Common myeloid progenitor, CD34-positive (primary cell): ENCODE results near the gene BIRC7.

Source experiments
- CTCF ChIA-PET: fragments of 350-600 bp; sonication (Branson Sonifier 250); formaldehyde crosslinking; loops from one replicate; lab custom pipeline; 2021; ENCODE audit warnings: antibody characterized with exemption; lab: Charles Lee
- POLR2A ChIA-PET: fragments of 350-600 bp; sonication (Branson Sonifier 250); formaldehyde crosslinking; loops from one replicate; lab custom pipeline; 2021; ENCODE audit warnings: antibody characterized with exemption; lab: Charles Lee
- DNase-seq, 3 donors: peaks; one replicate each; pipeline versions ENCODE4 v3.0.0 to v3.0.0-alpha.2; 2013
- H3K27ac ChIP-seq, 2 experiments: 1 replicate in 1 of 2; 2 replicates in 1 of 2; pipeline ENCODE4 v1.7.0; 2013; ENCODE audit warnings: inconsistent platforms in 2 of 2, low read length in 2 of 2, mild to moderate bottlenecking in 2 of 2, low read depth in 1 of 2, moderate library complexity in 1 of 2; ENCODE audit not compliant: severe bottlenecking in 2 of 2, insufficient read depth in 1 of 2, poor library complexity in 1 of 2
- H3K27me3 ChIP-seq, 5 experiments: replicated peaks in 2 of 5; 1 replicate in 3 of 5; 2 replicates in 2 of 5; pipeline versions ENCODE4 v1.6.1 to v1.7.0; 2013; ENCODE audit warnings: low read length in 4 of 5, mild to moderate bottlenecking in 2 of 5, moderate library complexity in 2 of 5, inconsistent platforms in 1 of 5; ENCODE audit not compliant: insufficient read depth in 5 of 5, control insufficient read depth in 4 of 5
- H3K36me3 ChIP-seq, 4 experiments: 1 replicate in 2 of 4; 2 replicates in 2 of 4; pipeline versions ENCODE4 v1.6.1 to v1.7.0; 2013; ENCODE audit warnings: low read length in 3 of 4, control low read depth in 1 of 4, mild to moderate bottlenecking in 1 of 4; ENCODE audit not compliant: control insufficient read depth in 4 of 4, insufficient read depth in 4 of 4
- H3K4me1 ChIP-seq, 4 experiments: 1 replicate in 3 of 4; 2 replicates in 1 of 4; pipeline versions ENCODE4 v1.6.1 to v1.7.1; 2013; ENCODE audit warnings: low read length in 3 of 4, mild to moderate bottlenecking in 3 of 4, control low read depth in 1 of 4, inconsistent platforms in 1 of 4, moderate library complexity in 1 of 4; ENCODE audit not compliant: control insufficient read depth in 4 of 4, insufficient read depth in 4 of 4; ENCODE audit errors: control extremely low read depth in 1 of 4
- H3K4me3 ChIP-seq, 7 experiments: 1 replicate in 4 of 7; 2 replicates in 3 of 7; pipeline versions ENCODE4 v1.5.1 to v1.7.0; 2013; ENCODE audit warnings: mild to moderate bottlenecking in 7 of 7, low read length in 6 of 7, moderate library complexity in 6 of 7, inconsistent platforms in 2 of 7, low read depth in 2 of 7, control low read depth in 1 of 7; ENCODE audit not compliant: insufficient read depth in 4 of 7, control insufficient read depth in 1 of 7; ENCODE audit errors: extremely low read depth in 1 of 7
- H3K9me3 ChIP-seq, 5 experiments: 1 replicate in 4 of 5; 2 replicates in 1 of 5; pipeline versions ENCODE4 v1.6.1 to v1.7.1; 2013; ENCODE audit warnings: low read length in 4 of 5, mild to moderate bottlenecking in 2 of 5, inconsistent platforms in 1 of 5, low read depth in 1 of 5, moderate library complexity in 1 of 5; ENCODE audit not compliant: control insufficient read depth in 4 of 5, insufficient read depth in 2 of 5; ENCODE audit errors: control extremely low read depth in 1 of 5
- WGBS: methylation state at CpG from one replicate; pipeline ENCODE4 v1.1.5; 2013; ENCODE audit not compliant: insufficient coverage; 5-methylcytosine and 5-hydroxymethylcytosine counted together

BIRC7 gene

GRCh38 chr20:63208346-63208909 lies 27.3 kb upstream of the BIRC7 start:
- Histone ChIP-seq H3K36me3 (peaks cover 28 to 90% (median 73%) of the 10 kb centered on the region in 4 experiments), H3K27me3 (no peaks in the 10 kb centered on the region), H3K9me3 (no peaks in the 10 kb centered on the region), H3K4me3 (no peak overlapping the region), H3K27ac (no peak overlapping the region), H3K4me1 (no peaks in the 10 kb centered on the region)
- no peak for DNase-seq
- WGBS: 97% methylated on average over 6 of the region's 6 CpGs
- ChIA-PET POLR2A (no interaction called here), CTCF (interaction anchor here (4.3 kb wide), 1 partner anchor 15 kb away, joined by 25 read pairs; no protein-coding TSS in a partner anchor)

GRCh38 chr20:63210011-63210605 lies 25.6 kb upstream of the BIRC7 start:
- H3K27me3 ChIP-seq: no peaks in the 10 kb centered on the region
- H3K4me1 ChIP-seq: peaks cover under 1 to 8% (median 7%) of the 10 kb centered on the region in 4 experiments
- POLR2A ChIA-PET: no interaction called here
- WGBS: 96% methylated on average over 9 of the region's 11 CpGs
- H3K27ac ChIP-seq: peak overlapping the region in 1 of 2 experiments; percentile 54
- peaks cover 30 to 83% (median 65%) of the 10 kb centered on the region in 4 experiments for H3K36me3 ChIP-seq
- CTCF ChIA-PET: interaction anchor here (1.3 to 4.3 kb wide), 2 partner anchors 14 to 21 kb away, joined by 3 to 25 read pairs; no protein-coding TSS in a partner anchor
- DNase-seq: no peak
- H3K9me3 ChIP-seq: no peaks in the 10 kb centered on the region
- H3K4me3 ChIP-seq: no peak overlapping the region

- Histone ChIP-seq H3K4me1 (peaks cover 2 to 20% (median 18%) of the 10 kb centered on the region in 4 experiments), H3K36me3 (peaks cover 26 to 66% (median 51%) of the 10 kb centered on the region in 4 experiments), H3K27ac (peak overlapping the region in 1 of 2 experiments; percentile 23), H3K4me3 (no peak overlapping the region), H3K9me3 (no peaks in the 10 kb centered on the region), H3K27me3 (no peaks in the 10 kb centered on the region)
- CTCF ChIA-PET: interaction anchor here (1.3 to 6.2 kb wide), 4 partner anchors 12 to 30 kb away, joined by 3 to 54 read pairs (median 6); no protein-coding TSS in a partner anchor
- POLR2A ChIA-PET: no interaction called here
- 97% methylated on average over 3 of the region's 5 CpGs for WGBS
- no peak for DNase-seq
Observed at GRCh38 chr20:63212393-63212730, 23.3 kb upstream of the BIRC7 start.

- Histone ChIP-seq H3K4me3 (no peak overlapping the region), H3K9me3 (no peaks in the 10 kb centered on the region), H3K4me1 (peaks cover 2 to 20% (median 18%) of the 10 kb centered on the region in 4 experiments), H3K27ac (no peak overlapping the region), H3K27me3 (no peaks in the 10 kb centered on the region), H3K36me3 (peaks cover 26 to 63% (median 48%) of the 10 kb centered on the region in 4 experiments)
- 100% methylated on average over 5 of the region's 5 CpGs for WGBS
- POLR2A ChIA-PET: no interaction called here
- CTCF ChIA-PET: interaction anchor here (1.3 to 6.2 kb wide), 3 partner anchors 11 to 30 kb away, joined by 3 to 54 read pairs (median 9); no protein-coding TSS in a partner anchor
- DNase-seq: no peak
Observed at GRCh38 chr20:63212792-63213191, 22.9 kb upstream of the BIRC7 start.

- no peaks in the 10 kb centered on the region for H3K27me3 ChIP-seq
- 67% methylated on average over 5 of the region's 6 CpGs for WGBS
- ChIA-PET POLR2A (no interaction called here), CTCF (interaction anchor here (0.7 to 6.2 kb wide), 8 partner anchors 10 to 68 kb away, joined by 3 to 54 read pairs (median 4); no protein-coding TSS in a partner anchor)
- peaks cover 2 to 20% (median 18%) of the 10 kb centered on the region in 4 experiments for H3K4me1 ChIP-seq
- H3K4me3 ChIP-seq: peak overlapping the region in 3 of 7 experiments; percentile 82 to 91 (median 89)
- H3K27ac ChIP-seq: peak overlapping the region in 1 of 2 experiments; percentile 88
- peaks cover 23 to 49% (median 35%) of the 10 kb centered on the region in 4 experiments for H3K36me3 ChIP-seq
- no peaks in the 10 kb centered on the region for H3K9me3 ChIP-seq
- DNase-seq: no peak
Observed at GRCh38 chr20:63214514-63214913, 21.2 kb upstream of the BIRC7 start.

- CTCF ChIA-PET: interaction anchor here (1.3 to 6.2 kb wide), 5 partner anchors 9 to 34 kb away, joined by 3 to 54 read pairs (median 9); no protein-coding TSS in a partner anchor
- H3K27me3 ChIP-seq: peaks cover 0 to 1% (median 0%) of the 10 kb centered on the region in 5 experiments
- H3K9me3 ChIP-seq: no peaks in the 10 kb centered on the region
- H3K4me3 ChIP-seq: peak overlapping the region; percentile 67 to 91 (median 83)
- 2% methylated on average over 70 of the region's 81 CpGs for WGBS
- DNase-seq: peak; percentile 34 to 46 (median 44)
- POLR2A ChIA-PET: no interaction called here
- H3K36me3 ChIP-seq: peaks cover 18 to 41% (median 27%) of the 10 kb centered on the region in 4 experiments
- peak overlapping the region; percentile 70 to 88 for H3K27ac ChIP-seq
- peaks cover 2 to 20% (median 18%) of the 10 kb centered on the region in 4 experiments for H3K4me1 ChIP-seq
Observed at GRCh38 chr20:63215101-63216040, 20.3 kb upstream of the BIRC7 start.
